Measurements from ENCODE around the gene TRAF4. TPM values are rescaled to one million over a fixed set of nuclear protein-coding genes. Genes with fewer than 3 reads are reported as not detected.
A peak's percentile ranks its signal among the peaks of the same experiment; 100 is the strongest.

The TRAF4 gene
- total and polyA plus RNA-seq, 10 of the 15 experiments (the other 5 are each of a cell fraction or from before 2014, with no cell fraction given) = 3.7 to 197 (median 66.4) TPM

GRCh38 chr17:28725660-28726225 is 18.1 kb upstream of the TRAF4 start (continued):
- 0 out of 2 replicates have a peak, but pooled peaks have one; percentile 10 for TF ChIP-seq MEF2A (IDR thresholded peaks at IDR 0.05; ENCODE audit: insufficient read depth, low read depth, low read length)
- TF ChIP-seq TCF12 (IDR thresholded peaks at IDR 0.05; ENCODE audit: low read depth, low read length) = 0 out of 2 replicates have a peak, but pooled peaks have one; percentile 38
- TF ChIP-seq CHD4 (IDR thresholded peaks at IDR 0.05) = no peak
- no peak; the same call in 1 of the 2 replicates for TF ChIP-seq MXI1 (IDR thresholded peaks at IDR 0.05; ENCODE audit: low read depth, low read length)
- no peak for TF ChIP-seq HDAC2 (IDR thresholded peaks at IDR 0.05)
- no peak for TF ChIP-seq TBL1XR1 (IDR thresholded peaks at IDR 0.05; ENCODE audit: low read depth, low read length)
- TF ChIP-seq PBX3 (IDR thresholded peaks at IDR 0.05; ENCODE audit: insufficient replicate concordance, low read depth, low read length) = no peak

- ATAC-seq = peak; percentile 27
- SMC1A ChIA-PET (ENCODE audit: uncharacterized antibody, unreplicated experiment) = interaction anchor here (1.1 to 11.3 kb wide), 18 partner anchors 10 to 391 kb away, joined by 3 to 326 read pairs (median 10); partner anchors contain the start of genes BLTP2, DHRS13, FLOT2 and PHF12
- POLR2A ChIA-PET = interaction anchor here (0.6 to 17.2 kb wide), 21 partner anchors 9 to 415 kb away, joined by 3 to 485 read pairs (median 7); partner anchors contain the start of genes BLTP2, FAM222B, PHF12 and PROCA1
- H3K4me1 ChIP-seq (ENCODE audit: control insufficient read depth, insufficient read depth, low read length) = peaks cover 23% of the 10 kb centered on the region
- TF ChIP-seq NR2C2 (IDR thresholded peaks at IDR 0.05; ENCODE audit: borderline replicate concordance, control insufficient read depth, insufficient read length, low read depth) (no peak), USF2 (IDR thresholded peaks at IDR 0.05; ENCODE audit: borderline replicate concordance, low read depth, low read length) (no peak), CEBPB (IDR thresholded peaks at IDR 0.05; ENCODE audit: borderline replicate concordance in 1 of 2, low read depth in 2 of 2, low read length in 2 of 2) (no peak), CHD2 (IDR thresholded peaks at IDR 0.05; ENCODE audit: borderline replicate concordance, low read depth, low read length) (0 out of 2 replicates have a peak, but pooled peaks have one; percentile 50), BRCA1 (IDR thresholded peaks at IDR 0.05; ENCODE audit: low read depth, low read length) (peak; percentile 47; the same call in 1 of the 2 replicates), MXI1 (IDR thresholded peaks at IDR 0.05; ENCODE audit: low read depth, low read length) (peak; percentile 28), EGR1 (IDR thresholded peaks at IDR 0.05; ENCODE audit: borderline replicate concordance in 1 of 2, low read depth in 2 of 2, low read length in 2 of 2) (peak in 1 of 2 experiments; percentile 59; a peak in 2 of 3 replicates)
- H2AFZ ChIP-seq (ENCODE audit: control insufficient read depth, low read depth, low read length) = peak within 1 kb of the TSS; percentile 61
- H3K4me3 ChIP-seq = peak within 1 kb of the TSS; percentile 72
- peak within 1 kb of the TSS; percentile 94 for H3K27ac ChIP-seq (ENCODE audit: control insufficient read depth, insufficient read depth)
- CTCF ChIA-PET = interaction anchor here (0.7 to 12.6 kb wide), 35 partner anchors 9 to 391 kb away, joined by 3 to 394 read pairs (median 8); partner anchors contain the start of genes BLTP2, DHRS13, FAM222B and FLOT2
- no TSS peak for BruUV-seq (replicated peaks)
- peaks cover 27% of the 10 kb centered on the region for H3K79me2 ChIP-seq (ENCODE audit: control insufficient read depth, insufficient read depth, low read length)
- H3K9me3 ChIP-seq (replicated peaks; ENCODE audit: control insufficient read depth, insufficient read depth, low read length) = no peaks in the 10 kb centered on the region
- H3K36me3 ChIP-seq (ENCODE audit: control insufficient read depth in 2 of 2, insufficient read depth in 2 of 2, low read length in 1 of 2) = peaks cover 12 to 20% of the 10 kb centered on the region in 2 experiments; a peak in 3 of 4 replicates
- DNase-seq (ENCODE audit: low read depth, low spot score) = no peak
- RAD21 ChIA-PET (ENCODE audit: unreplicated experiment) = interaction anchor here (0.6 to 6.8 kb wide), 33 partner anchors 15 to 390 kb away, joined by 3 to 375 read pairs (median 6); partner anchors contain the start of genes BLTP2, DHRS13, PHF12 and PROCA1
- FAIRE-seq = no peak
- intact Hi-C loops (cut with micrococcal nuclease; ENCODE audit: unreplicated experiment) = loop anchor here (2.0 to 10.0 kb wide), 5 partner anchors 116 to 389 kb away; partner anchors contain the start of genes DHRS13 and FAM222B
- peak within 1 kb of the TSS; percentile 98 for H3K4me2 ChIP-seq (ENCODE audit: control insufficient read depth, insufficient read depth)
- H3K27me3 ChIP-seq (replicated peaks in 1 of 2; ENCODE audit: control insufficient read depth in 2 of 2, insufficient read depth in 2 of 2, low read length in 1 of 2) = no peaks in the 10 kb centered on the region
- H3K9ac ChIP-seq (ENCODE audit: control insufficient read depth, insufficient read depth, low read length) = peak within 1 kb of the TSS; percentile 77
- in situ Hi-C loops (cut with MboI) = loop anchor here (25.0 kb wide), 1 partner anchor 1264 kb away; the partner anchor contains the start of gene KSR1
- H4K20me1 ChIP-seq (ENCODE audit: control insufficient read depth, insufficient read depth) = no peaks in the 10 kb centered on the region
- under 1% methylated on average over 19 of the region's 49 CpGs for WGBS (ENCODE audit: insufficient coverage, insufficient replicate concordance, low lambda C conversion rate, missing lambda C conversion rate)
Measured at GRCh38 chr17:28726226-28726626, 17.6 kb upstream of the TRAF4 start, which contains the start of gene TLCD1. Gene TLCD1, minus strand, starts transcription at chr17:28726233. Its CDS starts 136 bp downstream, at chr17:28726097.
